Measurements from ENCODE around the gene FAM237A.

- TF ChIP-seq CTCF (conservative IDR thresholded peaks at IDR 0.05 in 1 of 2, IDR thresholded peaks at IDR 0.05 in 1 of 2; ENCODE audit: extremely low read depth in 1 of 2, insufficient read depth in 1 of 2, low read depth in 1 of 2, low read length in 2 of 2) (peak; percentile 66 to 68), EZH2 (IDR thresholded peaks at IDR 0.05; ENCODE audit: borderline replicate concordance, low read length) (no peak)
Observed at GRCh38 chr2:206693399-206694137, 51.3 kb downstream of the FAM237A start.

All from mammary epithelial cell (primary cell).